ENCODE results near the gene LIPK.

DNA sequence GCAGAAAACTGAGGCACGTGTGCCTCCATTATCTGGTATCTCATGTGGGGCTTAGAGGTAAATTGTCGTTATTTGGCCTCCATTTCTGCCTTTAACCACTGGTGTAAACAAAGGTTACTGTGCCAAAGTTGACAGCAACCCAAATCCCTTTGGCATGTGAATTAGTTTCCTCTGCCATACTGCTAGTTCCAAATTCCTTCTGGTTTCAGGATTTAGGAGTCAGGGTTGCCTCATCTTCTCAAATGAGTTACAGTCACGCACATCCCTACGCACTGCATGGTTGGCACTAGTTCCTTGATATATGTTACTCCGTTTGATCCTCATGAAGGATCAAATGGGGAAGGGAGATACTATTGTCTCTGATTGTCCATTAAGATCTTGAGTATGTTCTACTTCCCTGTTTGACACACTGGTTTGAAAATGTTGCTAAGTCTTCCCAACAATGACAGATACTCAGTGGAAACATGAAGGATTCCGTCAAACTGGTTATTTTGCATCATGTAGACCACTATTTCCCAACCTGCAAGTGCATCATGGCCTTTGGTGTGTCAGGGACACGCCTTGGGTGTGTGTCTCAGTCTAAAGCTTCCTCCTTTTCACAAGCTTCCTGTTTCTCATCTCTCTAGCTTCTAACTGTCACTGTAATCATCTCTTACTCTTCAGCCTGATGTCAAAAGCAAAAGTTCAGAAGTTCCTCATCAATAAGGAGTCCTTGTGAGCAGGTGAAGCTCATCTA is 53.5 kb downstream of the LIPK start, which contains the start of gene LIPN:
- TF ChIP-seq, protein P1, sequence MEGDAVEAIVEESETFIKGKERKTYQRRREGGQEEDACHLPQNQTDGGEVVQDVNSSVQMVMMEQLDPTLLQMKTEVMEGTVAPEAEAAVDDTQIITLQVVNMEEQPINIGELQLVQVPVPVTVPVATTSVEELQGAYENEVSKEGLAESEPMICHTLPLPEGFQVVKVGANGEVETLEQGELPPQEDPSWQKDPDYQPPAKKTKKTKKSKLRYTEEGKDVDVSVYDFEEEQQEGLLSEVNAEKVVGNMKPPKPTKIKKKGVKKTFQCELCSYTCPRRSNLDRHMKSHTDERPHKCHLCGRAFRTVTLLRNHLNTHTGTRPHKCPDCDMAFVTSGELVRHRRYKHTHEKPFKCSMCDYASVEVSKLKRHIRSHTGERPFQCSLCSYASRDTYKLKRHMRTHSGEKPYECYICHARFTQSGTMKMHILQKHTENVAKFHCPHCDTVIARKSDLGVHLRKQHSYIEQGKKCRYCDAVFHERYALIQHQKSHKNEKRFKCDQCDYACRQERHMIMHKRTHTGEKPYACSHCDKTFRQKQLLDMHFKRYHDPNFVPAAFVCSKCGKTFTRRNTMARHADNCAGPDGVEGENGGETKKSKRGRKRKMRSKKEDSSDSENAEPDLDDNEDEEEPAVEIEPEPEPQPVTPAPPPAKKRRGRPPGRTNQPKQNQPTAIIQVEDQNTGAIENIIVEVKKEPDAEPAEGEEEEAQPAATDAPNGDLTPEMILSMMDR (IDR thresholded peaks at IDR 0.05; ENCODE audit: insufficient read depth, low read depth, low read length) = no peak
- no peak for TF ChIP-seq EZH2 (IDR thresholded peaks at IDR 0.05; ENCODE audit: insufficient read depth, low read length)
